A549 (cell line): Measurements from ENCODE around the gene FBXO31.

Experiments used
- CHD2 ChIP-seq: fragments of 150-350 bp; IDR thresholded peaks from 2 replicates; pipeline ENCODE4 v1.6.1; 2014; ENCODE audit warnings: low read length; ENCODE audit not compliant: partially characterized antibody
- POLR2AphosphoS2 ChIP-seq: conservative IDR thresholded peaks from 2 replicates; pipeline ENCODE4 v1.6.1; 2012; ENCODE audit warnings: low read length, improper control_type of control experiment, inconsistent platforms
- RAD21 ChIP-seq, 2 experiments: fragments of >200 bp in 1 of 2; sonication (Bioruptor Twin) in 1 of 2; formaldehyde crosslinking in 1 of 2; IDR thresholded peaks in 1 of 2; conservative IDR thresholded peaks in 1 of 2; 2 replicates in 1 of 2; 3 replicates in 1 of 2; pipeline ENCODE4 v1.6.1; 2012 to 2018; ENCODE audit warnings: inconsistent platforms in 1 of 2
- RCOR1 ChIP-seq: fragments of 150-350 bp; IDR thresholded peaks from 2 replicates; pipeline ENCODE4 v1.6.1; 2014; ENCODE audit warnings: antibody characterized with exemption, low read length, low read depth
- TF ChIP-seq, protein P1 (sequence below): IDR thresholded peaks from 2 replicates; pipeline ENCODE4 v1.6.1; 2012
- TF ChIP-seq, protein P2 (sequence below): fragments of 200-600 bp; sonication (generic); IDR thresholded peaks from 2 replicates; pipeline ENCODE4 v1.6.1; 2016; ENCODE audit warnings: antibody characterized with exemption, mild to moderate bottlenecking, moderate library complexity
- TF ChIP-seq, protein P3 (sequence below): fragments of >200 bp; sonication (Bioruptor Twin); formaldehyde crosslinking; IDR thresholded peaks from 3 replicates; pipeline ENCODE4 v1.5.1; 2016
- TF ChIP-seq, protein P4 (sequence below): IDR thresholded peaks from 2 replicates; pipeline ENCODE4 v1.6.1; 2012

DNA sequence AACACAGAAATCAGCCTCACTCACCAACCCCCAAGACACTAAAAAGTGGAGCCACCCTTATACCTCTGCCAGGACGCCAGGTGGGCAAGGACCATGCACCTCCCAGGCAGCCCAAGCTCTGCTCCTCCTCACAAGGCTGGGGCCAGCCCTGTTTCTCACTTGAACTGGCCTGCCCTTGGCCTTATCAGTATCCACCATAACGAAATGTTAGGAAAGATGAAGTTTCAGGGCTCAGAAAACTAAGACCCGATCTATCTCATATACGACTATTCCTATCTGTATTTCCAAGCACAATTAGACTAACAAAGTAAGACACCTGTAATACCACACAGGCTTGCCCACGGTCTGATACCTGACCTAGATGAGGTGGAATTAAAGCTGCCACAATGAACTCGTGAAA, 6.9 kb downstream of the FBXO31 start:
- no peak for TF ChIP-seq RAD21 (conservative IDR thresholded peaks at IDR 0.05 in 1 of 2, IDR thresholded peaks at IDR 0.05 in 1 of 2)
- TF ChIP-seq RCOR1: no peak
- TF ChIP-seq, protein P1, sequence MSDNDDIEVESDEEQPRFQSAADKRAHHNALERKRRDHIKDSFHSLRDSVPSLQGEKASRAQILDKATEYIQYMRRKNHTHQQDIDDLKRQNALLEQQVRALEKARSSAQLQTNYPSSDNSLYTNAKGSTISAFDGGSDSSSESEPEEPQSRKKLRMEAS: no peak
- TF ChIP-seq, protein P2, sequence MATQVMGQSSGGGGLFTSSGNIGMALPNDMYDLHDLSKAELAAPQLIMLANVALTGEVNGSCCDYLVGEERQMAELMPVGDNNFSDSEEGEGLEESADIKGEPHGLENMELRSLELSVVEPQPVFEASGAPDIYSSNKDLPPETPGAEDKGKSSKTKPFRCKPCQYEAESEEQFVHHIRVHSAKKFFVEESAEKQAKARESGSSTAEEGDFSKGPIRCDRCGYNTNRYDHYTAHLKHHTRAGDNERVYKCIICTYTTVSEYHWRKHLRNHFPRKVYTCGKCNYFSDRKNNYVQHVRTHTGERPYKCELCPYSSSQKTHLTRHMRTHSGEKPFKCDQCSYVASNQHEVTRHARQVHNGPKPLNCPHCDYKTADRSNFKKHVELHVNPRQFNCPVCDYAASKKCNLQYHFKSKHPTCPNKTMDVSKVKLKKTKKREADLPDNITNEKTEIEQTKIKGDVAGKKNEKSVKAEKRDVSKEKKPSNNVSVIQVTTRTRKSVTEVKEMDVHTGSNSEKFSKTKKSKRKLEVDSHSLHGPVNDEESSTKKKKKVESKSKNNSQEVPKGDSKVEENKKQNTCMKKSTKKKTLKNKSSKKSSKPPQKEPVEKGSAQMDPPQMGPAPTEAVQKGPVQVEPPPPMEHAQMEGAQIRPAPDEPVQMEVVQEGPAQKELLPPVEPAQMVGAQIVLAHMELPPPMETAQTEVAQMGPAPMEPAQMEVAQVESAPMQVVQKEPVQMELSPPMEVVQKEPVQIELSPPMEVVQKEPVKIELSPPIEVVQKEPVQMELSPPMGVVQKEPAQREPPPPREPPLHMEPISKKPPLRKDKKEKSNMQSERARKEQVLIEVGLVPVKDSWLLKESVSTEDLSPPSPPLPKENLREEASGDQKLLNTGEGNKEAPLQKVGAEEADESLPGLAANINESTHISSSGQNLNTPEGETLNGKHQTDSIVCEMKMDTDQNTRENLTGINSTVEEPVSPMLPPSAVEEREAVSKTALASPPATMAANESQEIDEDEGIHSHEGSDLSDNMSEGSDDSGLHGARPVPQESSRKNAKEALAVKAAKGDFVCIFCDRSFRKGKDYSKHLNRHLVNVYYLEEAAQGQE: no peak
- no peak for TF ChIP-seq CHD2
- TF ChIP-seq, protein P3, sequence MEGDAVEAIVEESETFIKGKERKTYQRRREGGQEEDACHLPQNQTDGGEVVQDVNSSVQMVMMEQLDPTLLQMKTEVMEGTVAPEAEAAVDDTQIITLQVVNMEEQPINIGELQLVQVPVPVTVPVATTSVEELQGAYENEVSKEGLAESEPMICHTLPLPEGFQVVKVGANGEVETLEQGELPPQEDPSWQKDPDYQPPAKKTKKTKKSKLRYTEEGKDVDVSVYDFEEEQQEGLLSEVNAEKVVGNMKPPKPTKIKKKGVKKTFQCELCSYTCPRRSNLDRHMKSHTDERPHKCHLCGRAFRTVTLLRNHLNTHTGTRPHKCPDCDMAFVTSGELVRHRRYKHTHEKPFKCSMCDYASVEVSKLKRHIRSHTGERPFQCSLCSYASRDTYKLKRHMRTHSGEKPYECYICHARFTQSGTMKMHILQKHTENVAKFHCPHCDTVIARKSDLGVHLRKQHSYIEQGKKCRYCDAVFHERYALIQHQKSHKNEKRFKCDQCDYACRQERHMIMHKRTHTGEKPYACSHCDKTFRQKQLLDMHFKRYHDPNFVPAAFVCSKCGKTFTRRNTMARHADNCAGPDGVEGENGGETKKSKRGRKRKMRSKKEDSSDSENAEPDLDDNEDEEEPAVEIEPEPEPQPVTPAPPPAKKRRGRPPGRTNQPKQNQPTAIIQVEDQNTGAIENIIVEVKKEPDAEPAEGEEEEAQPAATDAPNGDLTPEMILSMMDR: no peak
- TF ChIP-seq, protein P4, sequence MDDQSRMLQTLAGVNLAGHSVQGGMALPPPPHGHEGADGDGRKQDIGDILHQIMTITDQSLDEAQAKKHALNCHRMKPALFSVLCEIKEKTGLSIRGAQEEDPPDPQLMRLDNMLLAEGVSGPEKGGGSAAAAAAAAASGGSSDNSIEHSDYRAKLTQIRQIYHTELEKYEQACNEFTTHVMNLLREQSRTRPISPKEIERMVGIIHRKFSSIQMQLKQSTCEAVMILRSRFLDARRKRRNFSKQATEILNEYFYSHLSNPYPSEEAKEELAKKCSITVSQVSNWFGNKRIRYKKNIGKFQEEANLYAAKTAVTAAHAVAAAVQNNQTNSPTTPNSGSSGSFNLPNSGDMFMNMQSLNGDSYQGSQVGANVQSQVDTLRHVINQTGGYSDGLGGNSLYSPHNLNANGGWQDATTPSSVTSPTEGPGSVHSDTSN: no peak
- TF ChIP-seq POLR2AphosphoS2: no peak
